ENCODE measurements around the gene SP100. TPM values are rescaled to one million over a fixed set of nuclear protein-coding genes. Genes with fewer than 3 reads are reported as not detected.
"Not testable (repeated sequence)": the region's sequence is repeated elsewhere in the genome, so short reads cannot be mapped to it uniquely, and the experiment has no call there.

Gene SP100
- total RNA-seq, 1 donor from 2014 or later = 433 TPM

DNA sequence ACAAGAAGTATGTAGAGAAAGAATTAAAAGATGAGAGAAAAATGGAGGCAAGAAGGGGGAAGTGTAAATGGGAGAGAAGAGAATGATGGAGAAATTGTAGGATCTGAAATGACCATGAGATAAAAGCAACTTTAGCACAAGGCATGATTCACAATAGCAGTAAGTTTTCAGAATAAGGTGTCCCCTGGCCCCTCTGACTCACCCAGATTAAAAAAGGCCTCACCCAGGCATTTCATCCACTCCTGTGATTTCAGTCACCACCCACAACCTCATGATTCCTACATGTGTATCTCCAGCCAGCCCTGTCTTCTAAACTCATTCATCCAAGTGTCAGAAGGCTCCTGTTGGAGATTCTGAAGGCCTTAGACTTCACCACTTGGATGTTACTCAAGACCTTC is 56.6 kb downstream of the SP100 start:
- H3K9me3 Mint-ChIP-seq = peaks cover 24% of the 10 kb centered on the region
- ATAC-seq (ENCODE audit: low read depth) (peak; percentile 75), DNase-seq (no peak)
- no peak for TF ChIP-seq CTCF (IDR thresholded peaks at IDR 0.05)
- ChIA-PET POLR2A (interaction anchor here (0.6 to 2.3 kb wide), 17 partner anchors 13 to 245 kb away, joined by 3 to 33 read pairs (median 4); partner anchors contain the start of gene SP100), CTCF (interaction anchor here (2.7 kb wide), 1 partner anchor 24 kb away, joined by 12 read pairs; no protein-coding TSS in a partner anchor)
- H3K4me3 Mint-ChIP-seq = peak overlapping the region; percentile 17
- H3K27me3 Mint-ChIP-seq = no peaks in the 10 kb centered on the region
- intact Hi-C loops (cut with micrococcal nuclease) = loop anchor here (1.0 to 5.0 kb wide), 7 partner anchors 24 to 270 kb away; partner anchors contain the start of gene SP100
- H3K4me1 Mint-ChIP-seq = peaks cover 56% of the 10 kb centered on the region
- H3K36me3 Mint-ChIP-seq (ENCODE audit: low read depth) = peaks cover 89% of the 10 kb centered on the region
- H3K27ac Mint-ChIP-seq = peak overlapping the region; percentile 89

DNA sequence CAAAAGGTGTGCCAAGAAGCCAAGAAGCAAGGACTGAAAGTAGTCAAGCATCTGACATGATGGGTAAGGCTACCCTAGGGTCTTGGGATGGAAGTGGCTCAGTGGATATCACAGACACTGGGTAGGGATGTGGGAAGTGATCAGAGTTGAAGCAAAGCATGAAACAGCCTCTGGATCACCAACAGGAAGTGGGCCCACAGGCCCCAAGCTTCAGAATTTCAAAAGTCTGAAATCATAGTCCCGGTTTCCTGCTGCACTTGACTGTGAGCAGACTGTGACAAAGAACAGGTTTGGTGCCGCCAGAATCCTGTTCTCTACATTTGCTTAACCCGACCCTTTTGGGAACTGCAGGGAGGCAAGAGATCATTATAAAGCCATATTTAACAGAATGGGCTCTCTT is 57.4 kb downstream of the SP100 start:
- ATAC-seq (ENCODE audit: low read depth) = no peak
- no peak for TF ChIP-seq CTCF (IDR thresholded peaks at IDR 0.05)
- intact Hi-C loops (cut with micrococcal nuclease) = loop anchor here (2.0 to 5.0 kb wide), 4 partner anchors 36 to 271 kb away; no protein-coding TSS in a partner anchor

DNA sequence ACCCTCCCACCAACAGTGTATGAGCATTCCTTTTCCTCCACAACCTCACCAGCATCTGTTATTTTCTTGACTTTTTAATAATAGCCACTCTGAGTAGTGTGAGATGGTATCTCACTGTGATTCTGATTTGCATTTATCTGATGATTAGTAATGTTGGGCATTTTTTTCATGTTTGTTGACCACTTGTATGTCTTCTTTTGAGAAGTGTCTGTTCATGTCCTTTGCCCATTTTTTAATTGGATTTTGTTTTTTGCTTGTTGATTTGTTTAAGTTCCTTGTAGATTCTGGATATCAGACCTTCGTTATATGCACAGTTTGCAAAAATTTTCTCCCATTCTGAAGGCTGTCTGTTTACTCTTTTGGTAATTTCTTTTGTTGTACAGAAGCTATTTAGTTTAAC is 59.1 kb downstream of the SP100 start:
- DNase-seq = no peak

More for the DNA sequence above, 57.4 kb downstream of the SP100 start:
- Mint-ChIP-seq H3K27me3 (no peaks in the 10 kb centered on the region), H3K4me1 (peaks cover 58% of the 10 kb centered on the region), H3K4me3 (peak overlapping the region; percentile 16), H3K36me3 (ENCODE audit: low read depth) (peaks cover 85% of the 10 kb centered on the region), H3K27ac (peak overlapping the region; percentile 89), H3K9me3 (peaks cover 24% of the 10 kb centered on the region)
- ChIA-PET CTCF (no interaction called here), POLR2A (interaction anchor here (1.4 kb wide), 1 partner anchor 128 kb away, joined by 3 read pairs; no protein-coding TSS in a partner anchor)
- DNase-seq = no peak

GRCh38 chr2:230485801-230486341 is 69.9 kb downstream of the SP100 start:
- no peak for TF ChIP-seq CTCF (IDR thresholded peaks at IDR 0.05)
- ATAC-seq (ENCODE audit: low read depth) = no peak
- peaks cover 89% of the 10 kb centered on the region for H3K36me3 Mint-ChIP-seq (ENCODE audit: low read depth)
- peak overlapping the region; percentile 56 for H3K27ac Mint-ChIP-seq
- peaks cover 12% of the 10 kb centered on the region for H3K9me3 Mint-ChIP-seq
- no peak for DNase-seq
- H3K27me3 Mint-ChIP-seq = no peaks in the 10 kb centered on the region
- intact Hi-C loops (cut with micrococcal nuclease) = no loop called here
- peaks cover 31% of the 10 kb centered on the region for H3K4me1 Mint-ChIP-seq
- H3K4me3 Mint-ChIP-seq = no peak overlapping the region
- POLR2A ChIA-PET = interaction anchor here (0.6 kb wide), 1 partner anchor 12 kb away, joined by 4 read pairs; no protein-coding TSS in a partner anchor
- CTCF ChIA-PET = no interaction called here

More for the DNA sequence above, 59.1 kb downstream of the SP100 start:
- H3K9me3 Mint-ChIP-seq = peaks cover 24% of the 10 kb centered on the region
- peaks cover 60% of the 10 kb centered on the region for H3K4me1 Mint-ChIP-seq
- peaks cover 87% of the 10 kb centered on the region for H3K36me3 Mint-ChIP-seq (ENCODE audit: low read depth)
- no peak for ATAC-seq (ENCODE audit: low read depth)
- no peak overlapping the region for H3K4me3 Mint-ChIP-seq
- H3K27me3 Mint-ChIP-seq = no peaks in the 10 kb centered on the region
- POLR2A ChIA-PET = no interaction called here
- peak overlapping the region; percentile 46 for H3K27ac Mint-ChIP-seq
- no peak for TF ChIP-seq CTCF (IDR thresholded peaks at IDR 0.05)
- intact Hi-C loops (cut with micrococcal nuclease) = no loop called here
- CTCF ChIA-PET = no interaction called here

DNA sequence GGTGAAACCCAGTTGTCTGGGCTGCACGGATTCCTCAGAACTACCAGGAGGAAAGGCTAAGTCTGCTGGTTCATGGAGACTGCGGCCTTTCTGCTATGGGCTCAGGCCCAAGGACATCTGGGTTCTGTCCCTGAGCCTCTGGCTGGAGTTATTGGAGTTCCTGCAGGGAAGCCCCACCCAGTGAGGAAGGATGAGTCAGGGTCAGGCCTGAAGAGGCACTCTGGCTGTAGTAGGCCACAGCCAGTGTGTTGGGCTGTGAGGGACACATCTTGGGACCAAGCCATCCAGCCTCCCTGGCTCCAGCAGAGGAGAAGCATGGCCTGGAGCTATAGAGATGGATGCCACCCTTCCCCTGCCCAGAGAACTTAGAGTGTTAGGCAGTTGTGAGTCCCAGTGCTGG is 75.2 kb downstream of the SP100 start:
- POLR2A ChIA-PET; ATAC-seq (ENCODE audit: low read depth); intact Hi-C loops (cut with micrococcal nuclease); CTCF ChIA-PET; DNase-seq; H3K4me3 Mint-ChIP-seq; H3K27me3 Mint-ChIP-seq: not testable (repeated sequence)
- Mint-ChIP-seq H3K27ac (peak overlapping the region; percentile 51), H3K4me1 (peaks cover 45% of the 10 kb centered on the region), H3K36me3 (ENCODE audit: low read depth) (peaks cover 90% of the 10 kb centered on the region), H3K9me3 (peaks cover 13% of the 10 kb centered on the region)

Data from activated B cell treated with CpG ODN at 0.5 μM for 24 hours (primary cell).